ENCODE measurements around the gene MVK.

DNA sequence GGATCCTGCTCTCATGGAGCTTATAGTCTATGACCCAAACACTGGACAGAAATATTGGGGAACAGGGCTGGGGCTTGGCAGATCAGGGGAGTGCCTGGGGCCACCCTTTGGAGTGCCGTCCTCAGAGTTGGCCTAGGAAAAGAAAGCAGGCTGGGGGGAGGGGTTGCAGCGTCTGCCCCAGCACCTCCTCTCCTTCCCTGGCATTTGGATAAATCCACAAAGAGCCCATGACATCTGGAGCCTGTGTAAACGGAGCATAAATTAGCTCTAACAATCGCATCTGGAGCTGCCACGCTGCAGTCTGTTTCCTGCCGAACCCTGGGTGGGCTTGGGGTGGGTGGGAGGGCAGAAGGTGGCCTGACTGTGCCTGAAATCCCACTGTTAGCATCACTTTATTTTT is 63.8 kb downstream of the MVK start:
- TF ChIP-seq EZH2phosphoT487 (conservative IDR thresholded peaks at IDR 0.05; ENCODE audit: low read length), result no peak
- TF ChIP-seq, protein P1, sequence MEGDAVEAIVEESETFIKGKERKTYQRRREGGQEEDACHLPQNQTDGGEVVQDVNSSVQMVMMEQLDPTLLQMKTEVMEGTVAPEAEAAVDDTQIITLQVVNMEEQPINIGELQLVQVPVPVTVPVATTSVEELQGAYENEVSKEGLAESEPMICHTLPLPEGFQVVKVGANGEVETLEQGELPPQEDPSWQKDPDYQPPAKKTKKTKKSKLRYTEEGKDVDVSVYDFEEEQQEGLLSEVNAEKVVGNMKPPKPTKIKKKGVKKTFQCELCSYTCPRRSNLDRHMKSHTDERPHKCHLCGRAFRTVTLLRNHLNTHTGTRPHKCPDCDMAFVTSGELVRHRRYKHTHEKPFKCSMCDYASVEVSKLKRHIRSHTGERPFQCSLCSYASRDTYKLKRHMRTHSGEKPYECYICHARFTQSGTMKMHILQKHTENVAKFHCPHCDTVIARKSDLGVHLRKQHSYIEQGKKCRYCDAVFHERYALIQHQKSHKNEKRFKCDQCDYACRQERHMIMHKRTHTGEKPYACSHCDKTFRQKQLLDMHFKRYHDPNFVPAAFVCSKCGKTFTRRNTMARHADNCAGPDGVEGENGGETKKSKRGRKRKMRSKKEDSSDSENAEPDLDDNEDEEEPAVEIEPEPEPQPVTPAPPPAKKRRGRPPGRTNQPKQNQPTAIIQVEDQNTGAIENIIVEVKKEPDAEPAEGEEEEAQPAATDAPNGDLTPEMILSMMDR (IDR thresholded peaks at IDR 0.05; ENCODE audit: insufficient read depth, low read length, poor library complexity, severe bottlenecking), result no peak
